BE2C (cell line): ENCODE data around the gene ING3.

ENCODE experiments used
- DNase-seq: peaks from one replicate; pipeline ENCODE4 v3.0.0-alpha.2; 2020
- H3K27me3 ChIP-seq: fragments of 250-450 bp; sonication (Bioruptor Pico); 2 replicates; pipeline ENCODE4 v1.5.1; 2020; ENCODE audit warnings: mild to moderate bottlenecking
- H3K36me3 ChIP-seq: fragments of 250-450 bp; sonication (Bioruptor Pico); 2 replicates; pipeline ENCODE4 v1.5.1; 2020; ENCODE audit warnings: mild to moderate bottlenecking
- H3K4me1 ChIP-seq: fragments of 250-450 bp; sonication (Bioruptor Pico); 2 replicates; pipeline ENCODE4 v1.5.1; 2020
- H3K4me3 ChIP-seq: 2 replicates; pipeline ENCODE4 v1.5.1; 2011; ENCODE audit warnings: low read depth, low read length
- H3K9me3 ChIP-seq: fragments of 250-450 bp; sonication (Bioruptor Pico); 2 replicates; pipeline ENCODE4 v1.5.1; 2020
- TF ChIP-seq, protein P1 (sequence below): IDR thresholded peaks from 2 replicates; pipeline ENCODE4 v1.5.1; 2012; ENCODE audit warnings: mild to moderate bottlenecking, low read depth, low read length

Gene ING3

DNA sequence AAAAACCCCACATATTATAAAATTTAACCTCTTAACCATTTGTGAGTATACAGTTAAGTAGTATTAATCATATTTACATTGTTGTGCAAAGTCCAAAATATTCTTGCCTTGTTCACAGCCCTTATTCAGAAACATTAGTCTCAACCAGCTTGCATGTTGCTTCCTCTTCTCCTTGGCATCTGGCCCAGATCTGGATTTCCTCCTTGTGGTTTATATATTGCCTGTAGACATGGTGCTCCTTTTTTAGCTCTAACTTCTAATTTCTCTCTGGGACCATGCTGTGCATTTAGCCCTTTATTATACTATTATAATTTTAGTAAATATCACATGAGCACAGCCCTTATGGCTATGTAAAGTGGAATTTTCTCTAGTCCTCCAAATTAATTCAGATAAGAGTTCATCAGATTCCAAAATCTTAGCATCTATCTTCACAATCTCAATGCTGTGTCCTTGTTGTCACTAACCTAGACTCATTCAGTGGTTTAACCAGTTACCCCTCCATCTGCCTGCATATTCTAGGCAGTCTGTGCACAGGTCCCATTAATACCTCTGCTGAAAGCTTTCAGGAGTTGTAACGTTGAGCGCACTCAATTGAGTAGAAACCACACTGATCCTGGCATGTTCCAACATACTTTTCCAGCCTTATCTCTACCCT is 45.9 kb downstream of the ING3 start:
- no peak for DNase-seq
- Histone ChIP-seq H3K36me3 (no peaks in the 10 kb centered on the region), H3K9me3 (no peaks in the 10 kb centered on the region), H3K4me3 (no peak overlapping the region), H3K27me3 (peaks cover 40% of the 10 kb centered on the region), H3K4me1 (no peaks in the 10 kb centered on the region)
- TF ChIP-seq, protein P1, sequence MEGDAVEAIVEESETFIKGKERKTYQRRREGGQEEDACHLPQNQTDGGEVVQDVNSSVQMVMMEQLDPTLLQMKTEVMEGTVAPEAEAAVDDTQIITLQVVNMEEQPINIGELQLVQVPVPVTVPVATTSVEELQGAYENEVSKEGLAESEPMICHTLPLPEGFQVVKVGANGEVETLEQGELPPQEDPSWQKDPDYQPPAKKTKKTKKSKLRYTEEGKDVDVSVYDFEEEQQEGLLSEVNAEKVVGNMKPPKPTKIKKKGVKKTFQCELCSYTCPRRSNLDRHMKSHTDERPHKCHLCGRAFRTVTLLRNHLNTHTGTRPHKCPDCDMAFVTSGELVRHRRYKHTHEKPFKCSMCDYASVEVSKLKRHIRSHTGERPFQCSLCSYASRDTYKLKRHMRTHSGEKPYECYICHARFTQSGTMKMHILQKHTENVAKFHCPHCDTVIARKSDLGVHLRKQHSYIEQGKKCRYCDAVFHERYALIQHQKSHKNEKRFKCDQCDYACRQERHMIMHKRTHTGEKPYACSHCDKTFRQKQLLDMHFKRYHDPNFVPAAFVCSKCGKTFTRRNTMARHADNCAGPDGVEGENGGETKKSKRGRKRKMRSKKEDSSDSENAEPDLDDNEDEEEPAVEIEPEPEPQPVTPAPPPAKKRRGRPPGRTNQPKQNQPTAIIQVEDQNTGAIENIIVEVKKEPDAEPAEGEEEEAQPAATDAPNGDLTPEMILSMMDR = no peak

DNA sequence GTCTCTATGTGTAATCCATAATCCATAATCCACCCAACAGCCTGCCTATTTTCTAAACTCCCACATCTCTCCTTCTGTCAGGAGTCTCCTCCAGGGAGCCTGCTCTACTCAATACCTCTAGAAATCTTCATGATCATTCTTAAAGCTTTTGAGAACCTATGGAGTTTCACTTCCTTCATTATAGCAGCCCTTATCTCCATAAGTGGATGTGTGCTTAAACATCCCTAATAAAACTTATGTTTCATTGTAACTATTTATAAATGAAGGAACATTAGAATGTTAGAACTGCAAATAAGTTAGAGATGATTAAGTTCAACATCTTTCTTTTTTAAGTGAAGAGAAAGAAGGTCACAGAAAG is 46.4 kb downstream of the ING3 start:
- Histone ChIP-seq H3K27me3 (peaks cover 36% of the 10 kb centered on the region), H3K36me3 (no peaks in the 10 kb centered on the region), H3K9me3 (no peaks in the 10 kb centered on the region), H3K4me3 (no peak overlapping the region), H3K4me1 (no peaks in the 10 kb centered on the region)
- TF ChIP-seq, protein P1 = no peak
- no peak for DNase-seq

DNA sequence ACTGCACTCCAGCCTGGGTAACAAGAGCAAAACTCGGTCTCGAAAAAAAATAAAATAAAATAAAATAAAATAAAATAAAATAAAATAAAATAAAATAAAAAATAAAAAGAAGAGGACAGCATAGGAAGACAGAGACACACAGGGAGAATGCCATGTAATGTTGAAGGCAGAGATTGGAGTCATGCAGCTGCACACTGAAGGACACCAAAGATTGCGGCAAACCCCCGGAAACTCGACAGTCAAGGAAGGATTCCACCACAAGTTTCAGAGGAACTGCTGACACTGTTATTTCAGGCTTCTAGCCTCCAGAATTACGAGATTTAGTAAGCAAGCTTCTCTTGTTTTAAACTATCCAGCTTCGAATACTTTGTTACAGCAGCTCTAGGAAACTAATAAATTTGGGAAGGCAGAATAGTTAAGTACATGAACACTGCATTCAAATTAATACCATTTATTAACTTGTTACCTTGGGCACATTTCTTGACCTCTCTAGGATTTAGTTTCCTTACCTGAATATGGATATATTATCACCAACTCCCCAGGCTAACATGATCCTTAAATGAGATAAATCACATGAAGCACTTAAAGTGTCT is 47.4 kb downstream of the ING3 start:
- Histone ChIP-seq H3K36me3 (no peaks in the 10 kb centered on the region), H3K4me1 (no peaks in the 10 kb centered on the region), H3K27me3 (peaks cover 37% of the 10 kb centered on the region), H3K9me3 (no peaks in the 10 kb centered on the region), H3K4me3 (no peak overlapping the region)
- no peak for DNase-seq
- TF ChIP-seq, protein P1 = no peak

DNA sequence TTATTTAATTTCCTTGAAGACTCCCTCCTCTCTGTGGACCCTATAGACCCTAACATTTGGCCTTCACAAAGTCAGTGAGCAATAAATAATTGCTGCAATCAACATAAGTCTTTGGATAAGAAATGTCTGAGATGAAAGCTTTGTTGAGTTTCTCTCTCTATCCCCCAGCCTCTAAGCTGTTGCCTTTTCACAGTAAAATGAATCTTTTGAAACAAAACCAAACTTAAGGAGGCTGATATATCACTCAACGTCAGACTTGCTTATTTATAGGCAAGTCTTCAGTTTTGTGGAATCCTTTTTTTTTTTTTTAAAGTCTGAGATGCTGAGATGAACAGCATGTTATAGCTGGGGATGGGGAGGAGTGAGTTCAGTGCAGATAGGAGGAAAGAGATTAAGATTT is 47.9 kb downstream of the ING3 start:
- DNase-seq = no peak
- peaks cover 34% of the 10 kb centered on the region for H3K27me3 ChIP-seq
- no peak overlapping the region for H3K4me3 ChIP-seq
- no peaks in the 10 kb centered on the region for H3K4me1 ChIP-seq
- no peaks in the 10 kb centered on the region for H3K36me3 ChIP-seq
- TF ChIP-seq, protein P1 = no peak
- H3K9me3 ChIP-seq = no peaks in the 10 kb centered on the region

DNA sequence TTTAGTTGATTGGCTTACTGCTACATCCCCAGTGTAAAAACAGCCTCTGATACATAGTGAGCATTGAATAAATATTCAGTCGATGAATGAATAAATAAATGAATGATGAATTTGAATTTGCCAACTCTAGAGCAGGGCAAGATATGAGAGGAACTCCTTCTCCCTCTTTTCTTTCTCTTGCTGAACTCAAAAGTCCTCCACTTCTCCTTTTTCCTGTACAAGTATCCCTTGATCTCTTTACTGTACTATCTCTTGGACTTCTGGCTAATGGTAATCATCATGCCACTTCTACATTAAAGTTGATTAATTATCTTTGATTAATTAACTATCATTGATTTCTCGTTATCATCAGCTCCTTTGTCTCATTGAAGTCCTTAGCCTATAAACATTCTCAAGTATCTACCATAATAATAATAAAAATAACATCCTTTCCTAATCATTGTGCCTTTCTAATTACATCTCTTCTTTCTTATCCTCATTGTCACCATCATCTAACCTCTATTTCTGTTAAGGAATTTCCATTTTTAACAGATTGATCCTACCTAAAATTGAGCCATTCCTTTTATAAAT is 48.5 kb downstream of the ING3 start:
- H3K9me3 ChIP-seq = no peaks in the 10 kb centered on the region
- no peak overlapping the region for H3K4me3 ChIP-seq
- H3K4me1 ChIP-seq = no peaks in the 10 kb centered on the region
- H3K27me3 ChIP-seq = peaks cover 29% of the 10 kb centered on the region
- H3K36me3 ChIP-seq = no peaks in the 10 kb centered on the region
- TF ChIP-seq, protein P1 = no peak
- no peak for DNase-seq
